ENCODE results near the gene FBXL14. TPM values are rescaled to one million over a fixed set of nuclear protein-coding genes. Genes with fewer than 3 reads are reported as not detected.

FBXL14 gene
- total and polyA plus RNA-seq, 9 of the 15 experiments (the other 6 are each of a cell fraction or from before 2014, with no cell fraction given): 0.13 to 9.8 (median 3.3) TPM

DNA sequence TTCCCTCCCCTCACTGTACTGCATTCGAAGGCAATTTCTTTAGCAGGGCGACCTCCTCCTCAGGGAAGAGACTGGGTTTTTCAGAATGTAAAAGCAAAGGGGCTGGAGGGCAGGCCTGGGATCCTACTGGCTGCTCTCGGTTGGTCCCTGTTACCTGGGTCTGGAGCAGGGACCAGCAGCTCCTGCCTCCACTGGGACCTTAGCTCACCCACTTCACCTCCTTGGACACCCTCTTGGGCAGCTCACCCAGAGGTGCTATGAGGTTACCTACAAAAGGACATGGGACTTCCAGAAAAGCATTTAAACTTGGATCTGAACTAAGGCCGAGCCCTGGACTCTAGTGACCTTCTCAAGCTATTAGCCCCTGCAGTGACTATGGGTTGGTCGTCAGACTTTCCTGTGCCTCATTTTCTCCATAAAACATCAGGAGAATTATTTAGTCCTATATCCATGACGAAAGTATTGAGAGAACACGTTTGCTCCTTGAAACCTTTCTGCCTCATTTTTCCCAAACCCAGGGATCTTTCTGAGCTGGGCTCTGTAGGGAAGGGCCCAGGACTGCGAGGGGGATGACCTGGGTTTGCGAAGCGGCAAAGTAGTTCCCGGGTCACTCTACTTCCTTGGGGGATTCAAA is 65.0 kb downstream of the FBXL14 start:
- Histone ChIP-seq H3K36me3 (ENCODE audit: control insufficient read depth, insufficient read depth, low read length) (no peaks in the 10 kb centered on the region), H3K4me2 (ENCODE audit: insufficient read depth, low read length) (no peak overlapping the region), H2AFZ (ENCODE audit: low read depth, low read length) (no peak overlapping the region), H3K27ac (ENCODE audit: extremely low read depth, low read depth, low read length) (no peak overlapping the region), H3K4me1 (replicated peaks in 1 of 2; ENCODE audit: control insufficient read depth in 2 of 2, insufficient read depth in 2 of 2, low read length in 2 of 2) (peaks cover 11 to 30% of the 10 kb centered on the region in 2 experiments), H4K20me1 (replicated peaks; ENCODE audit: control insufficient read depth, insufficient read depth, low read length) (no peaks in the 10 kb centered on the region), H3K79me2 (ENCODE audit: control insufficient read depth, insufficient read depth, low read length) (peaks cover 15% of the 10 kb centered on the region; the same call in 2 of the 3 replicates), H3K9me3 (replicated peaks; ENCODE audit: control insufficient read depth, insufficient read depth, low read depth, low read length) (no peaks in the 10 kb centered on the region), H3K27me3 (ENCODE audit: control insufficient read depth in 2 of 2, insufficient read depth in 2 of 2, low read length in 2 of 2) (no peaks in the 10 kb centered on the region), H3K9me1 (ENCODE audit: control insufficient read depth, insufficient read depth, low read length) (no peaks in the 10 kb centered on the region), H3K9ac (ENCODE audit: insufficient read depth in 1 of 2, low read depth in 2 of 2, low read length in 2 of 2) (no peak overlapping the region), H3K4me3 (no peak overlapping the region)
- in situ Hi-C loops (cut with MboI) (no loop called here), intact Hi-C loops (cut with micrococcal nuclease) (no loop called here)
- ChIA-PET POLR2A (no interaction called here), CTCF (ENCODE audit: low intra/inter-chr PET ratio) (no interaction called here)
- BruUV-seq (replicated peaks): no TSS peak
- DNase-seq (ENCODE audit: extremely low read depth in 1 of 4, low spot score in 3 of 4) (no peak), FAIRE-seq (no peak), ATAC-seq (no peak)
- WGBS (ENCODE audit: insufficient coverage, low coverage, missing lambda C conversion rate): 77% methylated on average over 11 of the region's 11 CpGs
- TF ChIP-seq, protein P1, sequence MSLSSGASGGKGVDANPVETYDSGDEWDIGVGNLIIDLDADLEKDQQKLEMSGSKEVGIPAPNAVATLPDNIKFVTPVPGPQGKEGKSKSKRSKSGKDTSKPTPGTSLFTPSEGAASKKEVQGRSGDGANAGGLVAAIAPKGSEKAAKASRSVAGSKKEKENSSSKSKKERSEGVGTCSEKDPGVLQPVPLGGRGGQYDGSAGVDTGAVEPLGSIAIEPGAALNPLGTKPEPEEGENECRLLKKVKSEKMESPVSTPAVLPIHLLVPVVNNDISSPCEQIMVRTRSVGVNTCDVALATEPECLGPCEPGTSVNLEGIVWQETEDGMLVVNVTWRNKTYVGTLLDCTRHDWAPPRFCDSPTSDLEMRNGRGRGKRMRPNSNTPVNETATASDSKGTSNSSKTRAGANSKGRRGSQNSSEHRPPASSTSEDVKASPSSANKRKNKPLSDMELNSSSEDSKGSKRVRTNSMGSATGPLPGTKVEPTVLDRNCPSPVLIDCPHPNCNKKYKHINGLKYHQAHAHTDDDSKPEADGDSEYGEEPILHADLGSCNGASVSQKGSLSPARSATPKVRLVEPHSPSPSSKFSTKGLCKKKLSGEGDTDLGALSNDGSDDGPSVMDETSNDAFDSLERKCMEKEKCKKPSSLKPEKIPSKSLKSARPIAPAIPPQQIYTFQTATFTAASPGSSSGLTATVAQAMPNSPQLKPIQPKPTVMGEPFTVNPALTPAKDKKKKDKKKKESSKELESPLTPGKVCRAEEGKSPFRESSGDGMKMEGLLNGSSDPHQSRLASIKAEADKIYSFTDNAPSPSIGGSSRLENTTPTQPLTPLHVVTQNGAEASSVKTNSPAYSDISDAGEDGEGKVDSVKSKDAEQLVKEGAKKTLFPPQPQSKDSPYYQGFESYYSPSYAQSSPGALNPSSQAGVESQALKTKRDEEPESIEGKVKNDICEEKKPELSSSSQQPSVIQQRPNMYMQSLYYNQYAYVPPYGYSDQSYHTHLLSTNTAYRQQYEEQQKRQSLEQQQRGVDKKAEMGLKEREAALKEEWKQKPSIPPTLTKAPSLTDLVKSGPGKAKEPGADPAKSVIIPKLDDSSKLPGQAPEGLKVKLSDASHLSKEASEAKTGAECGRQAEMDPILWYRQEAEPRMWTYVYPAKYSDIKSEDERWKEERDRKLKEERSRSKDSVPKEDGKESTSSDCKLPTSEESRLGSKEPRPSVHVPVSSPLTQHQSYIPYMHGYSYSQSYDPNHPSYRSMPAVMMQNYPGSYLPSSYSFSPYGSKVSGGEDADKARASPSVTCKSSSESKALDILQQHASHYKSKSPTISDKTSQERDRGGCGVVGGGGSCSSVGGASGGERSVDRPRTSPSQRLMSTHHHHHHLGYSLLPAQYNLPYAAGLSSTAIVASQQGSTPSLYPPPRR (CRISPR knock-in tag; IDR thresholded peaks at IDR 0.05; ENCODE audit: borderline replicate concordance): no peak
- no peak for TF ChIP-seq ZKSCAN8 (CRISPR knock-in tag; IDR thresholded peaks at IDR 0.05)
- no peak for TF ChIP-seq CBFA2T3 (IDR thresholded peaks at IDR 0.05)
- TF ChIP-seq KDM2B (CRISPR knock-in tag; IDR thresholded peaks at IDR 0.05): no peak
- TF ChIP-seq GATA2 (CRISPR knock-in tag; IDR thresholded peaks at IDR 0.05): no peak
- no peak for TF ChIP-seq IFI16 (CRISPR knock-in tag; IDR thresholded peaks at IDR 0.05)
- TF ChIP-seq MXI1 (IDR thresholded peaks at IDR 0.05; ENCODE audit: low read depth, low read length): no peak
- TF ChIP-seq POU5F1 (IDR thresholded peaks at IDR 0.05; ENCODE audit: borderline replicate concordance, low read depth, low read length, partially characterized antibody): no peak
- TF ChIP-seq, protein P2, sequence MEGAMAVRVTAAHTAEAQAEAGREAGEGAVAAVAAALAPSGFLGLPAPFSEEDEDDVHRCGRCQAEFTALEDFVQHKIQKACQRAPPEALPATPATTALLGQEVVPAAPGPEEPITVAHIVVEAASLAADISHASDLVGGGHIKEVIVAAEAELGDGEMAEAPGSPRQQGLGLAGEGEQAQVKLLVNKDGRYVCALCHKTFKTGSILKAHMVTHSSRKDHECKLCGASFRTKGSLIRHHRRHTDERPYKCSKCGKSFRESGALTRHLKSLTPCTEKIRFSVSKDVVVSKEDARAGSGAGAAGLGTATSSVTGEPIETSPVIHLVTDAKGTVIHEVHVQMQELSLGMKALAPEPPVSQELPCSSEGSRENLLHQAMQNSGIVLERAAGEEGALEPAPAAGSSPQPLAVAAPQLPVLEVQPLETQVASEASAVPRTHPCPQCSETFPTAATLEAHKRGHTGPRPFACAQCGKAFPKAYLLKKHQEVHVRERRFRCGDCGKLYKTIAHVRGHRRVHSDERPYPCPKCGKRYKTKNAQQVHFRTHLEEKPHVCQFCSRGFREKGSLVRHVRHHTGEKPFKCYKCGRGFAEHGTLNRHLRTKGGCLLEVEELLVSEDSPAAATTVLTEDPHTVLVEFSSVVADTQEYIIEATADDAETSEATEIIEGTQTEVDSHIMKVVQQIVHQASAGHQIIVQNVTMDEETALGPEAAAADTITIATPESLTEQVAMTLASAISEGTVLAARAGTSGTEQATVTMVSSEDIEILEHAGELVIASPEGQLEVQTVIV (CRISPR knock-in tag; IDR thresholded peaks at IDR 0.05; ENCODE audit: borderline replicate concordance): no peak
- TF ChIP-seq, protein P3, sequence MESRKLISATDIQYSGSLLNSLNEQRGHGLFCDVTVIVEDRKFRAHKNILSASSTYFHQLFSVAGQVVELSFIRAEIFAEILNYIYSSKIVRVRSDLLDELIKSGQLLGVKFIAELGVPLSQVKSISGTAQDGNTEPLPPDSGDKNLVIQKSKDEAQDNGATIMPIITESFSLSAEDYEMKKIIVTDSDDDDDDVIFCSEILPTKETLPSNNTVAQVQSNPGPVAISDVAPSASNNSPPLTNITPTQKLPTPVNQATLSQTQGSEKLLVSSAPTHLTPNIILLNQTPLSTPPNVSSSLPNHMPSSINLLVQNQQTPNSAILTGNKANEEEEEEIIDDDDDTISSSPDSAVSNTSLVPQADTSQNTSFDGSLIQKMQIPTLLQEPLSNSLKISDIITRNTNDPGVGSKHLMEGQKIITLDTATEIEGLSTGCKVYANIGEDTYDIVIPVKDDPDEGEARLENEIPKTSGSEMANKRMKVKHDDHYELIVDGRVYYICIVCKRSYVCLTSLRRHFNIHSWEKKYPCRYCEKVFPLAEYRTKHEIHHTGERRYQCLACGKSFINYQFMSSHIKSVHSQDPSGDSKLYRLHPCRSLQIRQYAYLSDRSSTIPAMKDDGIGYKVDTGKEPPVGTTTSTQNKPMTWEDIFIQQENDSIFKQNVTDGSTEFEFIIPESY (CRISPR knock-in tag; IDR thresholded peaks at IDR 0.05): no peak
